GM21576 (cell line): ENCODE results near the gene ATOSB.

Experiments used
- ATAC-seq: cut with Tn5 transposase; IDR thresholded peaks from one replicate; pipeline ENCODE4 v1.9.1; 2021; ENCODE audit warnings: mild to moderate bottlenecking, moderate library complexity; ENCODE audit not compliant: unreplicated experiment

The ATOSB gene

DNA sequence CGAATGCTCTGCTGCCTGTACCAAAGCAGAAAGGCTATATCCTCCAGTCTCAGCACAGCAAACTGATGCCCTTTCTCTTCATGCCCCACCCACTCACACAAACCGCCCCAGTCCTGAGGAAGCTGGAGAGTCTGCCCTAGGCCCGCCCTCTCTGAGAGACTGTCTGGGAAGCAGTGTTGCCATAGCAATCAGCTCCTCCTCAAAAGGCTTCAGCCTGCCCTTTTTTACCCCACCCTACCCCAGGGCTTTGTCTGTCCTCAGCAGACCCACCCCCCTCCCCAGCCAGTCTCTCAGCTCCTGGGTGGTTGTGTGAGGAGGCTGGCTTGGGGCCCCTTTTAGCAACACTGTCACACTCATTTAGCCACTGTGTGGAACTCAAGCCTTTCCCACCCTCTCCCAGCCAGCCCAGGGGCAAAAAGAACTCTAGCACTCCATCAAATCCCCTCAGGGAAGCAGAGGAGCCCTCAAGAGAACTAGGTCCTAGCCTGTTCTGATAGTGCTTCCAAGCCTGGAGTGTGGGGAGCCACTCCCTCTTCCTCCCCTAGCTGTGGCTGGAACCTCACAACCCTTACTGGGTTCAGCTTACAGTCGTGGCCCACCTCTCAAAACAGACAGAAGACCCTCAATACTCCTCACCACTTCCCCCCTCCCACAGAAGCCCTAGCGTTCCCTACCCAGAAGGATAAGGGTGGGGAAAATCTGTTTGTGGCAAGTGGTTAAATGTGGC is 1.4 kb downstream of the ATOSB start:
- no peak for ATAC-seq

DNA sequence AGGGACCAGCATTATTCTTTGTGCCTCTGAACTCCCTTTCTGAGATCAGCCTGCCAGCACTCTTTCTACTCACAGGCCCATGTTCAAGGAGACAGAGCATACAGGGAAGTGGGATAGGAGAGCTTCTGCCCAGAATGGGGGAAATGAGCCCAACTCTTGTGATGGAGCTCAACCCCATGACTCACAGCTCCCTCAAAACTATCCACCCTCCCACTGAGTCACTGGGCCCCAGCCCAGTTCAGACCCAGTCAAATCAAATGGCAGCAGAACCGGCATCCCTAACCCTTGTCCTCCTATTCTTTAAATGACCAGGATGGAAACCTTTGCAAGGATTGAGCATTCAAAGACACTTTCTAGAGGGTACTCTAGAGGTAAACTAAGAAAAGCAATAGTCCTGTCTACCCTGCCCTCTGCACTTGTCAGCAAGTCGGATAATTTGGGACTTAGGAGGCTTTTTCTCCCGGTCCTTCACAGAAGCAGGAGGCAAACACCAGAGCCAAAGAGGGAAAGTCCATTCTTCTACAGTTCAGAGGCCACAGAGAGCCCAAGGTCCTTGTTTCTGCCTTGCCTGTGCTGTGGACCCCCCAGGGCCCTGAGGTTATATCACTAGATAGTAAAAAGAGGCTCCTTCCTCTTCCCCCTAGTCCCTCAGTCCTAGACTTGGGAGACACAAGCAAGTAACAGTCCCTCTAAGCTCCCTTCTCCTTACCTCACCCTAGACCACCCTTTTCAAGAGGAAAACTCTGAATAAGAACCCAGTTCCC is 3.2 kb downstream of the ATOSB start:
- ATAC-seq = no peak

DNA sequence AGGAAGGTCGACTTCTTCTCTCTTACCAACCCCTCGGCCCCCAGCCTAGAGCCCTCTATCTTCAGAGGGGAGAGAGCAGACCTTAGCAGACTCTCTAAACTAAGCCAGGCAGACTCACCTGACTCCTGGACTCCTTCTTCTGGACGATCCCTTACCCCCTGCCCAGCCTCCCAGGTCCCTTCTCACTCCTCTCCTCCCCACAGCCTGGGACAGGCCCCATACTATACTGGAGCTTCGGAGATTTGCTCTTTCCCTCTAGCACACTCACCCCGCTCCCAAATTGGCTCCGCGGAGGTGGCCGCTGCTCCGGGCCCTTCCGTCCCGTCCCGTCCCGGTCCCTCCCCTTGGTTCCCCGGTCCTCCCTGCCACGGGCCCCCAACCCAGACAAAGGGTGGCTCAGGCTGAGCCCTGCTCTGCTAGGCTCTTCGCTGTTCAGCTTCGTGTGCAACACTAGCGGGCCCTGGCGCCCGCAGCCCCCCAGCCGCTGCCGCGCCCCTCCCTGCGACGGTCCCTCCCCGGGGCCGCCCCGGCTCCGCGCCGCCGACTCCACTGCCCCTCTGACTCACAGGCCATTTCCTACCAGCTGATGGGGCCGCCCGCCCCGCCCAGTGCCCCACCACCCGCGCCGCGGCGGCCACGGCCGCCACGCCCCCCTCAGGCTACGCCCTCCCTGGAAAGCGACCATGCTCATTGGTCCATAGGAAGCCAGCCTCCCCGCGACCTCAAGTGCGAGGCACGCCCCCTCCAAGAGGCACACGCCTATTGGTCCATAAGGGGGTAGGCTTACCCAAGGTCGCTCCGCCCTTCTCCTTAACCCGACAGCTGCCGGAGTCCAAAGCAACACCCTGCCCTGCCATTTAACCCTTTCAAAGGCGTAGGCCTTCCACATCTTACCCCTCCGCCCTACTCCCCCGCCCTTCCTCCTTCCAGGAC is 4.4 kb downstream of the ATOSB start:
- peak; percentile 76 for ATAC-seq

DNA sequence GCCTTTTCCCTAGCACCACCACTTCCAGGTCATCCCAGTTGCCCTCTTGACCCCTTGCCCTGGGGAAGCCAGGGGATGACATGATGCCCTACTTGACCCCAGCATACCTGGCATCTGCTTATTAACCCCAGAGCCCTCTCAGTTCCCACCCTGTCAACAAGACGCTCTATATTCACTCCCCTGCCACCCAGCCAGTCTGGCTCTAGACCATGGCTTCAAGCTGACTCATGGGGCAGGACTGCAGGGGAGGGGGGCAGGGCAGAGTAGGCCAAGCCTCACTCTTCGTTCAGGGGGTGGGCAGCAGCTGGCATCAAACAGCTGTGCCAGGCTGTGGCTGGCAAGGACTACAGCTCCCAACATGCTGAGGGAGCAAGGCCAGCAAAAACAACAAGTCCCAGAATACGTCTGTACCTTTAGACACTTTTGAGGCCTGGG is 5.3 kb downstream of the ATOSB start:
- no peak for ATAC-seq

DNA sequence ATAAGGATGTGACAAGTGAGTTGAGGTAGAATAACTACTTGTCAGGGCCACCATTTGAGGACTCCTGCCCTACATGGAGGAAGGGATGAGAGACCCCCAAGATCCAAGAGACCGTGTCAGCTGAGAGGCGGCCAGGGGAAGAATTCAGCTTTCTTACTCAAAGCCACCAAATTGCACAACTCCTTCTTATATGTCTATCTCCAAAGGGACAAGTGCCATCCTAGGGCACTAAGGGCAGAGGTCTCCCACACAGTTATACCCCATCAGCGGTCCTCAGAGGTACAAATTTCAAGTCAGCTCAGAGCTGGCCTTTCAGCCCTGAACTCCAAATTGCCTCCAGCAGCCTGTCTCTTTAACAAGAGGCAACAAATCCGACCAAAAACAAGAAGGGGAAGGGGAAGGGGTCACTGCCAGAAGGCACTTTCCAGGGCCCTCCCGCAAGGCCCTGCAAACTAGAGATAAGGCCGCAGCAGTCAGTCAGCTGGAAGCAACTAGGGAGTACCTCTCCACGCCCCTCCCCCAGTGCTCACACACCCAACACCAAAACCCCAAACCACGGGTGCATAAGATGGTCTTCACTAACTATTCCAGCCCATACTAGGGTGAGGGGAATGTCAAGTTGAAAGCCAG is 6.6 kb downstream of the ATOSB start:
- no peak for ATAC-seq

DNA sequence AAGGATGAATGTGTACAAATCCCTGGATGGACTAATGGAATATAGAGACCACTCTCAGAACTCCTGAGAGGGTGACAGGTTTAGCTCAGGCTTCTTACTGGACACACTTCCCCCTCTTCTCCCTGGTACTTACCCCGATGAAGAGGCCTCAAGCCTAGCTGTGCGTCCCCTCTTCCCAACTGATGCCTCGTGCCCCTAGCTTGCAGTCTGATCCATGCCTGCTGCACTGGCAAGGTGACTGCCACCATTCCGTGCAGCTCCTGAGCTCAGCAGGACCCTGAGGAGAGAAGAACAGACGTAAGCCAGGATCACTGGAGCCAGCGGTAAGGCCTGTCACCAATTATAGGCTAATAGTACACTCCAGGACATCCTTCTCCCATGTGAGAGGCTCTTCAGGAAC is 7.2 kb downstream of the ATOSB start:
- no peak for ATAC-seq

DNA sequence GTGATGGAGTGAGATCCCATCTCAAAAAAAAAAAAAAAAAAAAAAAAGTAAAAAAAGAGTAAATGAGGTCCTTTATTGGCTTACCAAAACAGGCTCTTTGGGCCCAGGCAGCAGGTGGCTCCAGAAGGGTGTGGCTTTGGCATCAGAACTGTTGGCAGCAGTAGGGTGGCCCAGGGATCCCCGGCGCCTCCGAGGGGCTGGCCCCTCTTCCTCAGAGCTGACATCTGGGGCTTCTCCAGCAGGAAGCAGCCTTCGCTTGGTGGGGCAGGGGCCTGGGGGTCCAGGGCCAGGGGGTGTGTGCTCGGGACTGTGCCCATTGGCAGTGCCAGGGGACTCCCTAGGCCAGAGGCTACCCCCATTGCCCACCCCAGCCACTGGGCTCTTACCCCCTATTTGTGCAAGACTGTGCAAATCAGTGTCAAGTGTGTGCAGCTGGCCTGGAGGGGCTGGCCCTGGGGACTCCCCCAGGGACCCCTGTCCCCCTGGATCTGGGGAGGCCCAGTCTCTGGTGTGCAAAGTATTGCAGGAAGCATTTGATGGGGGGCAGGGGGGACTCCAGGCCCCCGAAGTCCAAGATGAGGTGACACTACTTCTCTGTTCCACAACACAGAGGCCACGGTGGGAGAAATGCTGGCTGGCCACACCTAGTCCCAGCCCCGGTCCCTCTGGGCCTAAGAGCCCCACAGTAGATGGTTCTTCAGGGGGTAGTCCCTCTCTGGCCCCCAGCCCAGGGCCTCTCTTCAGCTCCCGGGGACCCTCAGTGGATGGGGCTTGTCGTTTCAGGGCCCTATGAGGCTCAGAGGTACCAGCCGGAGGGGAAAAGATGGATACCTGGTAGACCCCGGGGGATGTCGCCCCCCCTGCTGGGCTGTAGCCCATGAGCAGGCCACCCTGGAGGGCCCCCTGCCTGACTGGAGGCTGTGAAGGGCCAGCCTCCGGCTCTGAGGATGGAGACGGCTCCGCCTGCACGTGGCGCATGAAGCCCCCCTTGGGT is 8.1 kb downstream of the ATOSB start:
- no peak for ATAC-seq

DNA sequence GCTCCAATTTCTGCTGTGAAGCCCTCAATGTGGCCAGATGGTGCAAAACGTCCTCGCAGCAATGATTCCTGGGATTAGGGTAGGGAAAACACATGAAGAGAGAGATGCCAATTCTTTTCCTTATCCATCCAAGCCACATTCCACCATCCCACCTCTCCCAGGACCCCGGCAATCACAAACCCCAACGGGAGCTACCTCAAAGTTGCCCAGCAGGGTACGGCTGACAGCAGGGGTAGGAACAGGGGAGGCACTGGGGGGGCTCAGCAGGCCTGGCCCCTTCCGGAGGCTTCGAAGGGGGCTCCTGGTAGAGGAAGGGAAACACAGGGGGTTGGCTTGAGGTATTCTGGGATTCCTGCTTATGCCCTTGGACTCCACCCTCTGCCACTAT is 9.3 kb downstream of the ATOSB start:
- no peak for ATAC-seq

DNA sequence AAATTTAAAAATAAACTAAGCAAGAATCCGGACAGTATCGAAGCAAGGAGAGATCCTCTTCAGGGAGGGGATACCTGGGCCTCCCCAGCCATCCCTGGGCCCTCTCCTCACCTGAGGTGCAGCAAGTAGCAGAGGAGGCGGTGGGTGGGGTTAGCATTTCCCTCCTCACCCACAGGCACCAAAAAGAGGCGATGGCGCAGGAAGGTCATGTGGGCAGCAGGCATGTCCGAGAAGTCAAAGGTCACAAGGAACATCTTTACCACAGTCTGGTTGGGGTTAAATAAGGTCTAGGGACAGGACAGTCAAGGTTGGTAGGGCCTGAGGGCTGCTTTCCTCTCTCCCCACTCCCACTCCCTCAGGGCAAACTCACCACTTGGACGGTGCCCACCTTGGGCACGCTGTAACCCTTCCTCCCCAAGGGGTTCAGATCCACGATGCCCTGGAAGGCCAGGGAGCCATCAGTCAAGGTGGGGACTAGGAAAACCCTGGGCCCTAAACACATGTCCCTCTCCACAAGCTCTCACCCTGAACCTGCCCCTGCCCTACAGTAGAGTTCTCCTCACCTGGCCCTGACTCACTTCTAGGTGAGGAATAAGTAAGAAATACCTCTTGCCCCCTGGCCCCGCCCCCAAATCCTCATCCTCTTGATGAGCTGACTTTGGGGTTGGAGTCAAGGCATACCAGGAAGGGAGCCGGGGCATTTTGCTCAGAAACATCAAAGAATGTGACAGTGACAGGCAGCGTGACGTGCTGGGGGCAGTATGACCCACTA is 9.9 kb downstream of the ATOSB start:
- ATAC-seq = no peak

DNA sequence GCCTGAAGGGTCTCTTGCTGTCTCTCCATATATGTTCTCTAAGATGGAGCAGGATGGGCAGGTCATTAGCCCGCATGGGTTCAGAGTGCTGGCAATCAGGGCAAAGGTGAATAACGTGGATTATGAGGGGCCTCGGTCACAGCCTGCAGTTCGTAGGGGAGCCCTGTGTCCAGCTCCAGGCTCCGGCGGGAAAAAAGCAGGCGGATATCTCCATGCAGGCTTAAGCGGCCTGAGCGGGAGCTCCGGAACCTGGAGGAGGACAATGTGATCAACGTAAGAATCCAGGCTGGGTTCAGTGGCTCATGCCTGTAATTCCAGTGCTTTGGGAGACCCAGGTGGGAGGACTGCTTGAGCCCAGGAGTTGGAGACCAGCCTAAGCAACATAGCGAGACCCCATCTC is 10.5 kb downstream of the ATOSB start:
- no peak for ATAC-seq

DNA sequence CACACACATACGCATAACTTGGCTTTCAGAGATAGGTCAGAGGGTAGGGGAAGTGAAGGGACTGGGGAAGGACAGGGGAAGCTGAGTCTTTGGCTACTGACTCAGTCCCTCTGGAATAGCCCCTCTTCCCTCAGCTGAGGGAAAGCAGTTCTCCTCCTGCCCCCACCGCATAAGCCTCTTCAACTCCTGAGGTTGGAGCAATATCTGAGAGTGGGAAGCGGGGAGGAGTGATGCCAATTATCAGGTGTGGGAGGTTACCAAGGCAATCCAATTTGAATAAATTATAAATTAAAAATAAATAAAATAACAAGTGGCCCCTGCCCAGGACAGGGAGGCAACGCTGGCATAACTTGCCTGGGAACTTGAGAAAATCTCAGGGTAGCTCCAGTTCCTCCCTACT is 11.1 kb downstream of the ATOSB start:
- no peak for ATAC-seq

DNA sequence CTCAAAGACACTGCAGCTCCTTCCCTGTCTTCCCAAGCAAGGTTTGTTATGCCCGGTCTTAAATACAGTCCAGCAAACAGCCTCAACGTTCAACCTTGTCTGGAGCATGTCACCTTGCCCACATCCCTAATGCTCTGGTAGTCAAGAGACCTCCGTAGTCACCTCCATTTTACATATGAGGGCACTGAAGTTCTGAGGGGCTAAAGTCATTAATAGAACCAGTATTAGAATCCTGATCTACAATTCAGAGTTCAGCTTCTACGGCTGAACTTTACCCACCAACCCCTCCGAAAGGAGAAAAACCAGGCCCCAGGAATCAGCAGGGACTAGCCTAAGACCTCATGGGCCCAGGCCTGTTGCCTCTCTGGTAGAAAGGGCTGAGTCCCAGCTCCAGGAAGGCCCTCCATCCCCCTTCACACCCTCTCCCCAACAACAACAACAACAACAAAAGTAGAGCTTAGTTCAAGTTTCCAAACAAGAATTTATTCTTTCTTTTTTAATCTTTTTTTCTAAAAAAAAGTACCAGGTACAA is 11.9 kb downstream of the ATOSB start:
- no peak for ATAC-seq

DNA sequence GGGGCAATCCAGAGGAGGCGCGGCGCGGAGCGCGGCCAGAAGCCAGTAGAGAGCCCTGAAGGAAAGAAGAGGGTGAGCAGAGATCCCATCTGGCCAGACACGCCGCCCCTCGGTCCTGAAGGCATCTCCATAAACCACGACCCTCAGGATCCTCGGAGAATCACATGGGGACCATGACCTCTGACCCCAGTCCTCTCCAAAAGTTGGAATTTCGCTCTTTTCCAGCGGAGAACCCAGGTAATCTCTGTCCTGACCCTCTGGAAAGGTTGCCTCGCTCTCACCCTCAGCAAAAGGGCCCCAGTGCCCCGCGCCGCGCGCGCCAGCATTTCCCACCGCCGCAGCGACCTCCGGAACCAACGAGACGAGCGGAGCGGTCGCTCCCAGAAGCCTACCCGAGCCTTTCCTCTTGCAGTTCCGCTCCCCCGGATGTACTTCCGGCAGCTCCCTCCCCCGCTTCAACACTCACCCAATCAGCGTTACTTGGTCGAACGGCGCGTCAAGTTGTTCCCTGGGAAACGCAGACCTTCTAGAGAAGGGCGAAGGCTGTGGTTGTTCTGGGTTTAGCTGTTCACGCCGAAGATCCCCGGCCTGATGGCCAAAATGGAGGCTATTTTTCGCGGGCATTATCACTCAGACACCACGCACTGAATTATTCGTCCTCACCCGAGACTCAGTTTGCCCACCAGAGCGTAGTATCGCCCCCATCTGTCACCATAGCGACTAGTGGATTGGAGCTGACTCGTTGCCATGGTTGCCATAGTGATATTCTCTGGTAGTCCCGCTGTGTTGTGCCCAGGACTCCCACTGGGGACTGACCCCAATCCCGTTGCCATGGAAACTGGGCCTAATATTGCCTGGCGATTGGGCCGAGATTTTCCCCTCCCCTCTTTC is 12.6 kb downstream of the ATOSB start, which contains the start of gene STOML2:
TSS of gene STOML2 (minus strand) at position 363 of the 891 bp plus-strand sequence. CDS start at position 326, 37 bp downstream.
- ATAC-seq = peak; percentile 92

DNA sequence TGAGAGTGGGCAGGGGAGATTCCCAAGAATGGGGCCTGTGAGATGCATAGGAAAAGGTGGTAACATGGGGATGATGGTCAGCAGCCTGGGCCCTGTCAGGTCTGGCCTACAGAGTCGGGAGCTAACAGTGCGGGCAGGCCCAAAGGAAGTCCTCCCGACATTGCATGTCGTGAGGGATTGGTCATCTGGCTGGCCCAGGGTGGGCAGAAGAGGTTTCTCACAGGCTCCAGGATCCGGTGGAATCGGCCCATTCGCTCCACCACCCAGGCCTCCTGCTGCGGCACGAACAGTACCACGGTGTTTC is 13.2 kb downstream of the ATOSB start:
- peak; percentile 2 for ATAC-seq

DNA sequence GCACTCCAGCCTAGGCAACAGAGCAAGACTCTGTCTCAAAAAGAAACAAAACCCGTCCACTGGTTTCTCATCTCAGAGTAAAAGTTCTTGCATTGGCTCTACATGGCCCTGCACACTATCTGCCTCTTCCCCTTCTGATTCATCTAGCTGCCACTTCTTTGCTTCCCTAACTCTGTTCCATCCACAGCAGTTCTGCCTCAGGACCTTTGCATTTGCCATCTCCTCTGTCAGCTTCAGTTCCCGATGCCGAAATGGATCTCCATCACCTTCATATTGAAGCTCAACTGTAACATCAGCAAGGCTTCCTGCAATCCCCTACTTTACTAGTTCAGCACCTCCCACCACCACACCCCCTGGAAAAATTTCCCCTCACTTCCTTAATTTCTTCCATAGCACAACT is 18.1 kb downstream of the ATOSB start:
- ATAC-seq = no peak

DNA sequence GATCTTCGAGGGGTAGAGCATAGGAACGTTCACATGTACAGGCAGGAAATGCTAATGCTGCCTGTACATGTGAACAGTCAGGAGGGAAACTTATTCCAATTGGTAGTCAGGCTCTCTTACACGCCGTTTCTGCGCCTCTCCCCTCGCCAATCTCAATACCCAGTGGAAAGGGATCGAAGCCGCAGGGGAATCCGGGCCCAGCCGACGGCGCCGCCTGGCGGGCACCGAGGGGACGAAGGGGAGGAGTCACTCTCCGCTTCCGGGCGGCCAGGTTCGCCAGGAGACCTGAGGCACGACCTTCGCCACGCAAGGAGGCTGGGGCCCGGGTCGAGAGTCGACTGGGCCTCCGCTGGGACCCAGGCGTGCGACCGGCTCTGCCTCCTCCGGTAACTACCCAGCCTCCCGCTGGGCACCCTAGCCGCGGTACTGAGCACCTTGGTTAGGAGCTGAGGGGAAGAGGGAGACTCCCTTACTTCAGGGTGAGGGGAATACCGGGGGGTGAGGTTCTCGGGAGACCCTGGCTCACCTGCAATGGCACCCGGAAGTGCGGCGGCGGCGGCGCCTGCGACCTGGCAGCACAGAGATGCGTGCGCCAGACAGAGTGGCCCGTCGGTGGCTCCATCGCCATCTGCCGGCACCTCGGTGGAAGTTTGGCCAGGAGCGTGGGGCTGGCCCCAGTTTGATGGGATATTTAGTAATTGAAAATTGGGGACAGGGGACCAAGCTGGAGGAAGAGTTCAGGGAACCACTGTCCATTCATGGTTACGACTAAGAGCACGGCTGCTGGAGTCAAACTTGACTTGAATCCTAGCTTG is 19.4 kb downstream of the ATOSB start, which contains the start of gene PIGO:
TSS of gene PIGO (minus strand) at position 557 of the 815 bp plus-strand sequence. CDS start 1,026 bp downstream, outside the sequence.
- ATAC-seq = peak; percentile 84

DNA sequence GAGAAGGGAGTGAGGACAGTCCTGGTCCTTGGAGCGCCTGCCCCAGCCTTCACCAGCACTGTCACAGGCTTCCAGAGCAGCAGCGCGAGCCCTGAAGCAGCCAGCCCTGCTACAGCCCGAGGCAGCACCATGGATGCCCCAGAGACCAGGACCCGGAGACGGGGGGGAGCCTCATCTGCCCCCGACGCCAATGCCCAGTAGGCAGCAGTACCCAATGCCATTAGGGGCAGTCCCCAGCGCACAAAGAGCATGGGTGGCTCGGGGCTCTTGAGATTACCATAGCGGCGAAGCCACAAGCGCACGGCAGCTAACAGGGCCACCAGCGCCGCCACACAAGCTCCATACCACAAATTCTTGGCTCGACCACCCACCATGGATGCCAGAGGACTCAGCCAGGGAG is 24.1 kb downstream of the ATOSB start:
- no peak for ATAC-seq
